Cardiac septum (tissue), 1 donor: ENCODE results near the gene SAMD9L. TPM values are rescaled to one million over a fixed set of nuclear protein-coding genes. Genes with fewer than 3 reads are reported as not detected.

Experiments used
- total RNA-seq: library from RNA; stranded (reverse); fragmentation: NEBNext Ultra II Directional; extraction: Animal tissue kit (Norgen Biotek cat#: 25700); gene quantifications from one replicate; pipeline ENCODE4 v1.2.1, GENCODE V29; 2021
- donor health status: DM: no; HTN: no; CAD: no.

Gene SAMD9L
- total RNA-seq, 1 donor from 2014 or later, result 4.1 TPM

Other genes starting within 250 kb of the SAMD9L start
- gene SAMD9, start 30.4 kb downstream of the SAMD9L start, total RNA-seq, result 2.8 TPM
- gene HEPACAM2, start 78.1 kb upstream of the SAMD9L start, total RNA-seq, result not detected
- gene VPS50, start 84.0 kb upstream of the SAMD9L start, total RNA-seq, result 14.4 TPM